HepG2 (cell line): ENCODE measurements around the gene TMEM217. TPM values are rescaled to one million over a fixed set of nuclear protein-coding genes. Genes with fewer than 3 reads are reported as not detected.

Source experiments
- CHD4 ChIP-seq: fragments of 200-600 bp; sonication (generic); IDR thresholded peaks from 2 replicates; pipeline ENCODE4 v1.7.0; 2017; ENCODE audit warnings: mild to moderate bottlenecking, low read length, borderline replicate concordance
- CREB1 ChIP-seq, 2 experiments: fragments of 450-650 bp in 1 of 2; IDR thresholded peaks; 2 replicates each; pipeline ENCODE4 v1.6.1; 2016 to 2017; ENCODE audit warnings: control low read depth in 1 of 2, mild to moderate bottlenecking in 1 of 2, missing compliant biosample characterization in 1 of 2, missing genetic modification characterization in 1 of 2
- GLI4 ChIP-seq: sonication (generic); formaldehyde crosslinking; IDR thresholded peaks from 2 replicates; pipeline ENCODE4 v1.5.1; 2020; ENCODE audit warnings: missing genetic modification reagents, mild to moderate bottlenecking, moderate library complexity, borderline replicate concordance
- HIVEP1 ChIP-seq: sonication (generic); formaldehyde crosslinking; IDR thresholded peaks from 2 replicates; pipeline ENCODE4 v1.4.0; 2020; ENCODE audit warnings: mild to moderate bottlenecking, missing genetic modification reagents
- HOXD1 ChIP-seq: sonication (generic); formaldehyde crosslinking; IDR thresholded peaks from 2 replicates; pipeline ENCODE4 v1.5.0; 2020; ENCODE audit warnings: missing genetic modification reagents
- JARID2 ChIP-seq: sonication (generic); formaldehyde crosslinking; IDR thresholded peaks from 2 replicates; pipeline ENCODE4 v1.8.1; 2023; ENCODE audit warnings: missing genetic modification reagents, inconsistent platforms; ENCODE audit not compliant: insufficient replicate concordance
- ONECUT2 ChIP-seq: sonication (generic); formaldehyde crosslinking; IDR thresholded peaks from 2 replicates; pipeline ENCODE4 v1.4.0; 2020; ENCODE audit warnings: missing genetic modification reagents
- RAD51 ChIP-seq: fragments of 450-650 bp; IDR thresholded peaks from 2 replicates; pipeline ENCODE4 v1.6.1; 2016; ENCODE audit warnings: borderline replicate concordance
- RBM22 ChIP-seq: fragments of 200-400 bp; formaldehyde crosslinking; optimal IDR thresholded peaks from 2 replicates; pipeline ENCODE3; 2017; ENCODE audit warnings: mild to moderate bottlenecking, low read length, moderate library complexity
- REXO4 ChIP-seq: sonication (generic); formaldehyde crosslinking; IDR thresholded peaks from 2 replicates; pipeline ENCODE4 v1.8.0; 2022; ENCODE audit warnings: missing genetic modification reagents, mild to moderate bottlenecking, borderline replicate concordance
- SNAI1 ChIP-seq: sonication (generic); formaldehyde crosslinking; IDR thresholded peaks from 2 replicates; pipeline ENCODE4 v1.5.0; 2020; ENCODE audit warnings: mild to moderate bottlenecking, missing genetic modification reagents, borderline replicate concordance
- ZBED4 ChIP-seq: sonication (generic); formaldehyde crosslinking; IDR thresholded peaks from 2 replicates; pipeline ENCODE4 v1.4.0; 2020; ENCODE audit warnings: missing genetic modification reagents, borderline replicate concordance
- ZBTB21 ChIP-seq: sonication (generic); formaldehyde crosslinking; IDR thresholded peaks from 2 replicates; pipeline ENCODE4 v1.4.0; 2020; ENCODE audit warnings: missing genetic modification reagents
- ZNF280B ChIP-seq: sonication (generic); formaldehyde crosslinking; IDR thresholded peaks from 2 replicates; pipeline ENCODE4 v1.5.0; 2020; ENCODE audit warnings: missing genetic modification reagents, mild to moderate bottlenecking, borderline replicate concordance
- ZNF33A ChIP-seq: sonication (generic); formaldehyde crosslinking; IDR thresholded peaks from 2 replicates; pipeline ENCODE4 v1.5.1; 2020; ENCODE audit warnings: missing genetic modification reagents, mild to moderate bottlenecking, moderate library complexity, borderline replicate concordance
- ZNF33B ChIP-seq: sonication (generic); formaldehyde crosslinking; IDR thresholded peaks from 2 replicates; pipeline ENCODE4 v1.5.1; 2020; ENCODE audit warnings: mild to moderate bottlenecking, missing genetic modification reagents
- ZNF619 ChIP-seq: sonication (generic); formaldehyde crosslinking; IDR thresholded peaks from 2 replicates; pipeline ENCODE4 v1.4.0; 2020; ENCODE audit warnings: mild to moderate bottlenecking, missing genetic modification reagents
- ZNF784 ChIP-seq: sonication (generic); formaldehyde crosslinking; IDR thresholded peaks from 2 replicates; pipeline ENCODE4 v1.5.1; 2020; ENCODE audit warnings: missing genetic modification reagents, mild to moderate bottlenecking, borderline replicate concordance
- polyA plus RNA-seq, 8 experiments: library from polyadenylated mRNA; depleted of rRNA in 3 of 8; stranded (reverse) in 7 of 8; unstranded in 1 of 8; fragments of >200 nt; fragmentation: Illumina TruSeq in 4 of 8; extraction: Trizol in 4 of 8; gene quantifications; 2 replicates each; pipeline versions ENCODE4 v1.2.1 to v1.2.3, GENCODE V29; 2011 to 2016; ENCODE audit warnings: low read depth in 4 of 8, missing spikeins in 1 of 8, mixed read lengths in 1 of 8; ENCODE audit not compliant: insufficient read depth in 1 of 8
- total RNA-seq, 5 experiments: library from RNA; depleted of rRNA; stranded (reverse); fragments of >200 nt; fragmentation: Illumina TruSeq; extraction: Trizol; gene quantifications; 2 replicates each; pipeline ENCODE4 v1.2.3, GENCODE V29; 2016; ENCODE audit warnings: low read depth in 1 of 5
- TF ChIP-seq, protein P1 (sequence below), 2 experiments: sonication (generic) in 1 of 2; formaldehyde crosslinking in 1 of 2; IDR thresholded peaks; 2 replicates each; pipeline versions ENCODE4 v1.4.0 to v1.6.1; 2018 to 2020; ENCODE audit warnings: missing genetic modification reagents in 2 of 2, borderline replicate concordance in 1 of 2, low read depth in 1 of 2, mild to moderate bottlenecking in 1 of 2, missing biosample characterization in 1 of 2

TMEM217 gene
- total and polyA plus RNA-seq, 2 of the 13 experiments (the other 11 are each of a cell fraction or from before 2014, with no cell fraction given), result 2.3 to 3.4 TPM

GRCh38 chr6:37168811-37169495 is 89.0 kb downstream of the TMEM217 start (continued):
- TF ChIP-seq ZBED4 (no peak), RAD51 (no peak), RBM22 (no peak), HIVEP1 (CRISPR knock-in tag) (no peak), ZNF33A (CRISPR knock-in tag) (0 out of 2 replicates have a peak, but pooled peaks have one; percentile 48), ONECUT2 (CRISPR knock-in tag) (no peak), REXO4 (CRISPR knock-in tag) (no peak), JARID2 (CRISPR knock-in tag) (no peak), ZBTB21 (no peak; the same call in 1 of the 2 replicates), ZNF280B (no peak), ZNF33B (CRISPR knock-in tag) (peak; percentile 27; the same call in 1 of the 2 replicates), HOXD1 (CRISPR knock-in tag) (no peak), SNAI1 (CRISPR knock-in tag) (0 out of 2 replicates have a peak, but pooled peaks have one; percentile 92), ZNF619 (CRISPR knock-in tag) (peak; percentile 19; the same call in 1 of the 2 replicates), CREB1 (IDR thresholded peaks at IDR 0.05) (no peak), CREB1 (CRISPR knock-in tag; IDR thresholded peaks at IDR 0.05) (no peak), ZNF784 (CRISPR knock-in tag) (no peak), CHD4 (peak; percentile 63; the same call in 1 of the 2 replicates), GLI4 (CRISPR knock-in tag) (peak; percentile 70; the same call in 1 of the 2 replicates)
- TF ChIP-seq, protein P1, sequence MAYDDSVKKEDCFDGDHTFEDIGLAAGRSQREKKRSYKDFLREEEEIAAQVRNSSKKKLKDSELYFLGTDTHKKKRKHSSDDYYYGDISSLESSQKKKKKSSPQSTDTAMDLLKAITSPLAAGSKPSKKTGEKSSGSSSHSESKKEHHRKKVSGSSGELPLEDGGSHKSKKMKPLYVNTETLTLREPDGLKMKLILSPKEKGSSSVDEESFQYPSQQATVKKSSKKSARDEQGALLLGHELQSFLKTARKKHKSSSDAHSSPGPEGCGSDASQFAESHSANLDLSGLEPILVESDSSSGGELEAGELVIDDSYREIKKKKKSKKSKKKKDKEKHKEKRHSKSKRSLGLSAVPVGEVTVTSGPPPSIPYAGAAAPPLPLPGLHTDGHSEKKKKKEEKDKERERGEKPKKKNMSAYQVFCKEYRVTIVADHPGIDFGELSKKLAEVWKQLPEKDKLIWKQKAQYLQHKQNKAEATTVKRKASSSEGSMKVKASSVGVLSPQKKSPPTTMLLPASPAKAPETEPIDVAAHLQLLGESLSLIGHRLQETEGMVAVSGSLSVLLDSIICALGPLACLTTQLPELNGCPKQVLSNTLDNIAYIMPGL (CRISPR knock-in tag; IDR thresholded peaks at IDR 0.05; ENCODE audit: borderline replicate concordance in 1 of 2, low read depth in 1 of 2), result 0 out of 4 replicates have a peak, but pooled peaks of 1 of the 2 experiments have one; percentile 28
